HUES48 (cell line): ENCODE measurements around the gene SYNPO2.
A peak's percentile ranks its signal among the peaks of the same experiment; 100 is the strongest.

Experiments used
- H3K27ac ChIP-seq: one replicate; pipeline ENCODE4 v1.7.0; 2013; ENCODE audit warnings: low read depth, low read length, inconsistent platforms
- H3K27me3 ChIP-seq: 2 replicates; pipeline ENCODE4 v1.6.1; 2013; ENCODE audit warnings: mild to moderate bottlenecking, low read length; ENCODE audit not compliant: control insufficient read depth, insufficient read depth
- H3K36me3 ChIP-seq: 2 replicates; pipeline ENCODE4 v1.6.1; 2013; ENCODE audit warnings: low read length; ENCODE audit not compliant: control insufficient read depth, insufficient read depth
- H3K4me1 ChIP-seq: 2 replicates; pipeline ENCODE4 v1.6.1; 2013; ENCODE audit warnings: mild to moderate bottlenecking, low read length; ENCODE audit not compliant: control insufficient read depth, insufficient read depth
- H3K4me3 ChIP-seq: 2 replicates; pipeline ENCODE4 v1.5.1; 2013; ENCODE audit warnings: mild to moderate bottlenecking, low read depth, low read length
- H3K9ac ChIP-seq: 2 replicates; pipeline ENCODE4 v1.6.1; 2013; ENCODE audit warnings: mild to moderate bottlenecking, low read depth, low read length, moderate library complexity
- H3K9me3 ChIP-seq: 2 replicates; pipeline ENCODE4 v1.6.1; 2013; ENCODE audit warnings: low read length; ENCODE audit not compliant: control insufficient read depth, insufficient read depth

The SYNPO2 gene

DNA sequence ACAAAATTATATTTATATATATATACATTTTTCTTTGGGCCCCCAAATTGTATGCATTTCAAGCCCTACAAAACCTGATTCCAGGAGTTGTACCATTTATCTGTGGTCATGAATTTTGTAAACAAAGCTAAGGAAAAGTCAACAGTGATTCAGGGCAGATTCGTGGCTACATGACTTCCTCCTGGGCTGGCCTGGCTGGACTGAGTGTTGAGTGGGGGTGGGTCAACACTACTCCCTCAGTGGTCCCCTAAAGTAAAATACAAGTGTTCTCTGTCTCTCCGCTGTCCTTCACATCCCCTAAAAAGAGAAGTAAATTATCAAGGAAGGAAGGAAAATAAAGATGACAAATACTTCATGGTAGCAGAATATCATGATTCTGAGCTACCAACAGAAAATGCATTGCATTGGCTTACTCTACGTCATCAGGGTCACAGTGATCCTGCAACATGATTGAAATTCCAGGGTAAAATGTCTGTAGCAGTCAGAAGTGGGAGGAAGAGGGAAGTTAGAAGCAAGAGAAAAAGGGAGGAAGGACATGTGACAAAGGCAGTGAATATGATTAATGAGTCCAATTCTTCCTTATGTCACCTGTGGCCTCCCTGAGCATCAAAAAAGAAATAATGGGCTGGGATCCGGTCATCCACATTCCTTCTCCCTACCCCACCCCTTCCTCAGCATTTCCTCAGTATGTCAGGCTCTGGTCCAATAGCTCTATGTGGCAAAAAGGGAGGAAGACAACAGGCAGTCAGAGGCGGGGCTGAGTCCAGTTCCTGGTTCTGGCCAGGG, 204.6 kb downstream of the SYNPO2 start:
- H3K4me3 ChIP-seq = no peak overlapping the region
- H3K9me3 ChIP-seq = no peaks in the 10 kb centered on the region
- H3K27me3 ChIP-seq = no peaks in the 10 kb centered on the region
- H3K4me1 ChIP-seq = 0 out of 2 replicates have a peak, but pooled peaks cover 6% of the 10 kb centered on the region
- no peaks in the 10 kb centered on the region for H3K36me3 ChIP-seq
- H3K27ac ChIP-seq = no peak overlapping the region
- H3K9ac ChIP-seq = no peak overlapping the region

DNA sequence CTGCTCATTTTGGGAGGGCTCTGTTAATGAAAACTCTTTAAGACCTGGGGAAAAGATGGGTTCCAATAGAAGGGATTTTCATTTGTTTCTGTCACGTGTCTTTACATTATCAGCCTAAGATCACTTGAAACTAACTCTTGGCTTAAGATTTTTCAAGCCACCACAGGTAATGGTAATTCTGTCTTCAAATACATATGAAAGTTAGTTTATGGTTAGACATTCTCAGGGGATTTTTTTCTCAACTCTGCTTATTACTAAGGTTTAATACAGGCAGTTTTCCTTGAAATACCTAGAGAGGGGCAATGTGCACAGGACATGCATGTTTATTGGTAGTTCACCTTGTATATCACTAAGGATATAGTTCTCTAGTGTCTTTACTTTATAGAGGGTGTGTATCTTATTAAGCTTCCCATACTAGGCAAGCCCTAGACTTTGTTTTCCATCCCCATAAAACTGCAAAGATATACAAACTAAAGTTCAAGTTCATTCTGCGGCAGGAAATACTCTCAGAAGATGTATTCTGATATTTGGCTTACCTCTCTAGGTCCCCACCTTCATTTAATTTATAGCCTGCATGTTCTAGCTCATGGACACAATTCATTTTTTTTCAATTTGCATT, 208.7 kb downstream of the SYNPO2 start:
- Histone ChIP-seq H3K9ac (no peak overlapping the region), H3K27me3 (no peaks in the 10 kb centered on the region), H3K27ac (no peak overlapping the region), H3K36me3 (no peaks in the 10 kb centered on the region), H3K4me3 (no peak overlapping the region), H3K4me1 (0 out of 2 replicates have a peak, but pooled peaks cover 11% of the 10 kb centered on the region), H3K9me3 (no peaks in the 10 kb centered on the region)

DNA sequence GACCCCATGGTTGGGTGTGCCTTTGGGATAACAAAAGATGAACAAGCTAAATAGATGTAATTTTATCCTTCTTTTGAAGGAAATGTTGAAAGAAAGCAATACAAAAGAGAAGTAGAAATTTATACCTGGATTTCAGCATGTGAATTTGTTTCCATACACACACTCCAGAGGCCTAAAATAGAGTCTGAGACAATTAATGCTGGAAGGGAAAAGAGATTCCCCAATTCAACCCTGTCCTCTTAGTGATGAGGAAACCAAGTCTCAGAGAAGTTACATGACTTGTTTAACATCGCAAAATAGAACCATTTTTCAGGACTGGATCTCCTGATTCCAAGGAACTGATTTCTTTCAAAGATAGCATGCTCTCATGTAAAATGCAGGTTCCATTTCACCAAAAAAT, 209.7 kb downstream of the SYNPO2 start:
- Histone ChIP-seq H3K27ac (no peak overlapping the region), H3K4me1 (peaks cover 10% of the 10 kb centered on the region; the same call in 1 of the 2 replicates)

DNA sequence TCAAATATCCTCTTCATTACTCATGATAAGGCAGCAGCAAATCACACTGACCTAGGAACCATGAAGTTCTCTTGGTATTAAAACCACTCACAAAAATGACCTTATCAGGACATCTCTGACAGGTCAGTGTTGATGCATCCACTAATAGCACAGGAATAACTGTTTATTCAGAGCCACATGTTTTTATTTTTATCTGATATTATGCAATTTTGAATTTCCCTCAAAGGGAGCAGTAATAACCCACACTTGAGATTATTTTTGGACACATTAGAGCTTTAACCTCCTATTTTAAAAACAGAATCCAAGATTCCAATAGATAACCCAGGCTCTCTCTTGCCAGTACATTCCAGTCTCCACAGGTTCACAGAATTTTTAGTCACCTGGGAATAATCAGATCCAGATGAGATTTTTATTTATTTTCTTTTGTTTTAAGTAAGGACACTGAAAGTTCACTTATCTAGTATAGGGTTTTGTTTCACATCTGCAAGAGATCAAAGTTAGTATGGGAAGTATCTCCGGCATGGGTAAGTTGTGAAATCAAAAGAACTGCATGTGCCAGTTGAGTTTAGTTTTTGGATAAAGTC, 210.7 kb downstream of the SYNPO2 start:
- Histone ChIP-seq H3K4me3 (no peak overlapping the region), H3K4me1 (peaks cover 16% of the 10 kb centered on the region; the same call in 1 of the 2 replicates), H3K27ac (no peak overlapping the region), H3K27me3 (no peaks in the 10 kb centered on the region), H3K9me3 (no peaks in the 10 kb centered on the region), H3K36me3 (no peaks in the 10 kb centered on the region), H3K9ac (no peak overlapping the region)

More for the DNA sequence above, 209.7 kb downstream of the SYNPO2 start:
- H3K9ac ChIP-seq = no peak overlapping the region
- no peaks in the 10 kb centered on the region for H3K9me3 ChIP-seq
- no peaks in the 10 kb centered on the region for H3K36me3 ChIP-seq
- no peaks in the 10 kb centered on the region for H3K27me3 ChIP-seq
- no peak overlapping the region for H3K4me3 ChIP-seq

DNA sequence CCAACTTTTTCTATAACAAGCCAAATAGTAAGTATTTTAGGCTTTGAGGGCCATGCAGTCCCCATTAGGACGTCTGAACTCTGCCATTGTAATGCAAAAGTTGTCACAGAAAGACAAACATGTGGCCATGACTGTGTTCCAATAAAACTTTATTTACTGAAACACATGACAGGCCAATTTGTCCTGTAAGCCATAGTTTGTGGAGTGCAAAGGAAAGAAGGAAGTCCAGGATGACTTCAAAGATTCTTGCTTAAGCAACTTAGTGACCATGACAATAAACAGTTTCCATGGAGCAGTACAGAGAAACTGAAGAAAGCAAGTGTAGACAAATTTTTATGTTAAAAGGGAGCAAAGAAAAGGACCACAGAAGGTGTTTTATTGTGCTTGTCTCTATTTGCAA, 212.0 kb downstream of the SYNPO2 start:
- Histone ChIP-seq H3K4me3 (no peak overlapping the region), H3K36me3 (no peaks in the 10 kb centered on the region), H3K27ac (no peak overlapping the region), H3K9ac (no peak overlapping the region), H3K4me1 (peaks cover 16% of the 10 kb centered on the region; the same call in 1 of the 2 replicates), H3K9me3 (no peaks in the 10 kb centered on the region), H3K27me3 (no peaks in the 10 kb centered on the region)

DNA sequence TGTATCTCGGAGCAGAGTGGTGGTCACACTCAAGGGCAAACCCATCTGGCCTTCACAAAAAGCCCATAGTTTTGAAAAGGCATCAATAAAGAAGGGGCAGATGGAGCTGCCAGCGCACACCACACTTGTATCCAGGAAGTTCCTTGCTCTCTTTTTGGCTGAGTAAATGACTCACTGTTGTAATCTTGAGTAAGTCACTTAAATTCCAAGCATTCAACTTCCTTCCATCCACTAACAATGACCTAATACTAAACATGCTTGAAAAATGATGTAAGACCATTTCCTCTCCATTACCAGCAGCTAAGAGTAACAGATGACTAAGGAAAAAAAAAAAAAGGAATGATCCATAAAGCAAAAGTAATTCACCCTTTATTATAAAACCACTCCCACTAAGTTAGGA, 214.6 kb downstream of the SYNPO2 start:
- no peaks in the 10 kb centered on the region for H3K27me3 ChIP-seq
- no peaks in the 10 kb centered on the region for H3K9me3 ChIP-seq
- no peak overlapping the region for H3K4me3 ChIP-seq
- peak overlapping the region; percentile 22; the same call in 1 of the 2 replicates for H3K9ac ChIP-seq
- no peaks in the 10 kb centered on the region for H3K36me3 ChIP-seq
- H3K4me1 ChIP-seq = peaks cover 16% of the 10 kb centered on the region; the same call in 1 of the 2 replicates
- H3K27ac ChIP-seq = peak overlapping the region; percentile 59

DNA sequence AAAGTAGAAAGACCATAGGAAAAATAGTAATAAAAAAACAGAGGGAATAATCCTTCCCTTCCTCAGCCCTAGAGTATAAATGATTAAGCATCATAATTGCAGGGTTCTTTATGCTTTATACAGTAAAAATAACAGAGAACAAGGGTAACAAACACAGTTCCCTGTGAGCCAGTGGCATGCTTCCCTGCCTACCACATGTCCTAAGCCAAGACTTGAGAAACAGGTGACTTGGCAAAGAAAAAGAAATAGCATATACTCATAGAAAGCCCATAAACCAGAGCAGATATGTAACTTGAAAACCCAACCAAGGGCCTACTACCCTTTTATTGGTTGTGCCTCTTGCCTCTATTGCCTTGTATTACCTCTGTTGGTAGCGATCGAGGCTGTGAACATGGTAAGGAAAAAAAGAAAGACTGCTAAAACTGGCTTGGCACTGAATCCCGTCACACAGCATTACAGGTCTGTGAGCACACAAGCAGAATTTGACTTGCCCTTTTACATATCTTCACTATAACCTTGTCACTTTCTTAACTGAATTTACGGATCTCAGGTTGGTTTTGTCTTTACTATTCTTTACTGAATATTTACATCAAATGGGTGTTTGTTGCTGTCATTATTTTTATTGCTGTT, 216.1 kb downstream of the SYNPO2 start:
- Histone ChIP-seq H3K9me3 (no peaks in the 10 kb centered on the region), H3K4me1 (peaks cover 16% of the 10 kb centered on the region; the same call in 1 of the 2 replicates), H3K4me3 (no peak overlapping the region), H3K27me3 (no peaks in the 10 kb centered on the region), H3K9ac (no peak overlapping the region), H3K27ac (no peak overlapping the region), H3K36me3 (no peaks in the 10 kb centered on the region)

DNA sequence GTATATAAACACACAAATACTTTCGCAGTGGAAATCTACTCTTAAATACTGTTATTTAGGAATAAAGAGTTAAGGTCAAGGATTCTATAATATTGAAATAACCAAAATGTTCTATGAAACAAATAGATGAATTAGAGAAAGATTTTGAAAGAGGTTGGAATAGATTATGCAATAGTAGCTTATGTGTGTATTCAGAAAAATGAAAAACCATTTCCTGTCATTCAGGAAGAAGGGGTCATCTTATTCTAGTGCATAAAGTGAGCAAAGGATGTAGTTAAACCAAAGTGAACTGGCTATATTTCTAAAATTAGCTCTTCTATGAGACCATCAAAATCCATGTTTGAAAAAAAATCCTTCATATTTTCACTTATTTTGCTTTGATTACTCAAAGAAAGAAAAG, 217.0 kb downstream of the SYNPO2 start:
- H3K27ac ChIP-seq = no peak overlapping the region

DNA sequence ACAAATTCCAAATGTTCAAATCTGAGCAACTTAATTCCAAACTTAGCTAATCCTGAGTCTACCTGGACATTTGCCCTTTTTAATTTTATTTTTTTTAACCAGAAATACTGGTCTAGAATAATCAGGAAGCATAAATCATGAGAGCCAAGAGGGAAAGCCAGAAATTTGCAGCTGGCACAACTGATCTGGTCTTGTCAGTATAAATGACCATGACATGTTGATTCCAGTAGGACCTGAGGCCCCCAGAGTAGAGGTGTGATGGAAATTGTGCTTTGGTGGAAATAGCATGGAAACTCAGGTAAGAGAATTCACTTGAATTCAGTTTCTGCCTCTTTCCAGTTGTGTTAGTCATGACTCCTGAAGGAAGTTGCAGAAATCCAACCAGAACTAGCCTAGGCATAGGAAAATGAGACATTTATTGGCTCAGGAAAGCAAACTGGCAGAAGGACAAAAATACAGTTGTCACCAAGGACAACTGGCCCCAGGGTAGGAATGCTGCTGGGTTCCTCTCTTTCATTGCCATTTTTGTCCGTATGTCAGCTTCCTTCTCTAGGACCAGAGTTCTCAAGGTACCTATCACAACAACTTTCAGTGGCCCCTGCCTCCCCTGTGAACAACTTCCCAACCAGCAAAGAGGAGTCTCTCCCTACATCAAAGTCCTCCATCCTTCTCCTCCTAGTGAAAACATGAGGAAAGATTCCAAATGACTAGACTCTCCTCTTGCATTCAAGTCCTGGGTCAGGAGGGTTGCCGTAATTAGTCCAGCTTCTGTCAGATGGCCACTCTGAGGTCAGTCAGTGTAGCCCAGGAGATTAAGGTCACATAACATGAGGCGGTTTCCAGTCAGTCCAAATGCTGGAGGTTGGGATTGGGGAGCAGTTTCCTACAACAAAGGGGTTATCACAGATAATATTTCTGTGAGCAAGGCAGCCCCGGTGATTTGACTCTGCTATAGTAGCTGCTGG, 217.7 kb downstream of the SYNPO2 start:
- no peak overlapping the region for H3K9ac ChIP-seq
- peaks cover 11% of the 10 kb centered on the region; the same call in 1 of the 2 replicates for H3K4me1 ChIP-seq
- H3K27me3 ChIP-seq = no peaks in the 10 kb centered on the region
- H3K27ac ChIP-seq = no peak overlapping the region
- H3K4me3 ChIP-seq = no peak overlapping the region
- H3K9me3 ChIP-seq = no peaks in the 10 kb centered on the region
- H3K36me3 ChIP-seq = no peaks in the 10 kb centered on the region

More for the DNA sequence above, 217.0 kb downstream of the SYNPO2 start:
- Histone ChIP-seq H3K36me3 (no peaks in the 10 kb centered on the region), H3K4me1 (peaks cover 14% of the 10 kb centered on the region; the same call in 1 of the 2 replicates), H3K4me3 (no peak overlapping the region), H3K9me3 (no peaks in the 10 kb centered on the region), H3K9ac (no peak overlapping the region), H3K27me3 (no peaks in the 10 kb centered on the region)

DNA sequence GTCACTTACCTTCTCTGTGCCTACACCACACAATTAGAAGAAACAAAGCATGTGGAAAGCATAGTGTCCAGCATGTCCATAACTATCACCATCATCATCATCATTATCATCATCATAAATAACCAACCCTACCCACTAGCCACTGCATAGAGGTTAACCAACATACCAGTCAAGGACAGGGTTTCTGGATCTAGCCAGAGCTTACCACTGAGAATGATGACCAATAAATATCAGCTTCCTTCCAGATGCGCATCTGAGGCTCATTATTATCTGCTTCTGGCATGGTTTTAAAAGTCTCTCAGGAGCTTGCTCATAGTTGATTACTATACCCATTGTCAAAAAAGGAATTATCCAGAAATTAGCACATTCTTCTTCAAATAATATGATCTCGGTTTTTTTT, 221.5 kb downstream of the SYNPO2 start:
- no peaks in the 10 kb centered on the region for H3K27me3 ChIP-seq
- H3K9me3 ChIP-seq = no peaks in the 10 kb centered on the region
- no peak overlapping the region for H3K27ac ChIP-seq
- H3K4me1 ChIP-seq = no peaks in the 10 kb centered on the region
- no peaks in the 10 kb centered on the region for H3K36me3 ChIP-seq
- H3K4me3 ChIP-seq = no peak overlapping the region
- H3K9ac ChIP-seq = no peak overlapping the region
